Mucosa of rectum (tissue), 2 donors: ENCODE results near the gene LIPT2.
"Not testable (repeated sequence)": the region's sequence is repeated elsewhere in the genome, so short reads cannot be mapped to it uniquely, and the experiment has no call there.

ENCODE experiments used
- H3K27ac ChIP-seq, 2 donors: one replicate each; pipeline ENCODE4 v1.7.0; 2013; ENCODE audit warnings: inconsistent platforms in 2 of 2, low read depth in 2 of 2, low read length in 2 of 2
- H3K27me3 ChIP-seq, 2 donors: one replicate each; pipeline ENCODE4 v1.7.0; 2013; ENCODE audit warnings: low read length in 2 of 2; ENCODE audit not compliant: control insufficient read depth in 2 of 2, insufficient read depth in 2 of 2
- H3K36me3 ChIP-seq, 2 donors: one replicate each; pipeline ENCODE4 v1.7.0; 2013; ENCODE audit warnings: low read length in 2 of 2; ENCODE audit not compliant: control insufficient read depth in 2 of 2, insufficient read depth in 2 of 2
- H3K4me1 ChIP-seq, 2 donors: one replicate each; pipeline ENCODE4 v1.7.0; 2013; ENCODE audit warnings: low read length in 2 of 2, mild to moderate bottlenecking in 1 of 2; ENCODE audit not compliant: control insufficient read depth in 2 of 2, insufficient read depth in 2 of 2
- H3K4me3 ChIP-seq, 2 donors: one replicate each; pipeline ENCODE4 v1.7.0; 2013; ENCODE audit warnings: low read length in 2 of 2
- H3K9ac ChIP-seq, 2 donors: one replicate each; pipeline ENCODE4 v1.7.0; 2013; ENCODE audit warnings: low read length in 2 of 2, low read depth in 1 of 2, mild to moderate bottlenecking in 1 of 2
- H3K9me3 ChIP-seq, 2 donors: one replicate each; pipeline ENCODE4 v1.7.0; 2013; ENCODE audit warnings: low read length in 2 of 2; ENCODE audit not compliant: control insufficient read depth in 2 of 2
- donor health status: healthy.
- donor health status: Normal muscosa, but diverticular disease.

The LIPT2 gene

GRCh38 chr11:74524978-74525377, 31.5 kb upstream of the LIPT2 start:
- Histone ChIP-seq H3K9ac (no peak overlapping the region), H3K4me3 (no peak overlapping the region), H3K27ac (no peak overlapping the region), H3K27me3 (no peaks in the 10 kb centered on the region), H3K36me3 (no peaks in the 10 kb centered on the region), H3K9me3 (no peaks in the 10 kb centered on the region), H3K4me1 (no peaks in the 10 kb centered on the region)

GRCh38 chr11:74524501-74524900, 31.0 kb upstream of the LIPT2 start:
- Histone ChIP-seq H3K9ac (no peak overlapping the region), H3K9me3 (no peaks in the 10 kb centered on the region), H3K27me3 (no peaks in the 10 kb centered on the region), H3K4me3 (no peak overlapping the region), H3K27ac (no peak overlapping the region), H3K4me1 (no peaks in the 10 kb centered on the region), H3K36me3 (no peaks in the 10 kb centered on the region)

DNA sequence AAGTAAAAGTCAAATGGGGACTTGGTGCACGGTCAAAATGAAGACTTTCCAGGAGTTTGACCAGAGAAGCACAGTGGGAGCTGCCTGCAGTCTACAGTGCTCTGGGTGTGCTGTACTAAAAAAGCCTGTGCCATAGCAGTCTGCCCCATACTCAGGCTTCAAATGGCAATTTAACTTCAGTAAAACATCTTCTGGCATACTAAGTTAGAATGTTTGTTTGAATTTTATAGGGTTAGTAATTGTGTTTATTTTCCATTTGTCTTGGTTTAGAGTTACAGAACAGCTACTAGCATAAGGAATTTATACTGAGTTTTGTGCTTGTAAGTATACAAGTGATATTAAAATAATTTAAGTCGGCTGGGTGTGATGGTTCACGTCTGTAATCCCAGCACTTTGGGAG, 29.3 kb upstream of the LIPT2 start:
- H3K4me1 ChIP-seq = no peaks in the 10 kb centered on the region
- H3K4me3 ChIP-seq = no peak overlapping the region
- no peak overlapping the region for H3K9ac ChIP-seq
- H3K27ac ChIP-seq = no peak overlapping the region
- H3K27me3 ChIP-seq = no peaks in the 10 kb centered on the region
- no peaks in the 10 kb centered on the region for H3K36me3 ChIP-seq
- H3K9me3 ChIP-seq = no peaks in the 10 kb centered on the region

GRCh38 chr11:74521666-74522252, 28.2 kb upstream of the LIPT2 start:
- no peak overlapping the region for H3K27ac ChIP-seq
- H3K4me3 ChIP-seq = no peak overlapping the region
- H3K4me1 ChIP-seq = no peaks in the 10 kb centered on the region
- H3K9me3 ChIP-seq = no peaks in the 10 kb centered on the region
- H3K36me3 ChIP-seq = no peaks in the 10 kb centered on the region
- no peak overlapping the region for H3K9ac ChIP-seq
- H3K27me3 ChIP-seq = no peaks in the 10 kb centered on the region

GRCh38 chr11:74520927-74521665, 27.6 kb upstream of the LIPT2 start:
- no peak overlapping the region for H3K4me3 ChIP-seq
- no peaks in the 10 kb centered on the region for H3K9me3 ChIP-seq
- H3K27me3 ChIP-seq = no peaks in the 10 kb centered on the region
- H3K4me1 ChIP-seq = no peaks in the 10 kb centered on the region
- H3K9ac ChIP-seq = no peak overlapping the region
- H3K36me3 ChIP-seq = no peaks in the 10 kb centered on the region
- no peak overlapping the region for H3K27ac ChIP-seq

- no peak overlapping the region for H3K9ac ChIP-seq
- H3K4me1 ChIP-seq = no peaks in the 10 kb centered on the region
- H3K27me3 ChIP-seq = no peaks in the 10 kb centered on the region
- H3K27ac ChIP-seq = no peak overlapping the region
- H3K4me3 ChIP-seq = no peak overlapping the region
- no peaks in the 10 kb centered on the region for H3K9me3 ChIP-seq
- H3K36me3 ChIP-seq = no peaks in the 10 kb centered on the region
These were observed 26.8 kb upstream of the LIPT2 start for GRCh38 chr11:74520316-74520715.

DNA sequence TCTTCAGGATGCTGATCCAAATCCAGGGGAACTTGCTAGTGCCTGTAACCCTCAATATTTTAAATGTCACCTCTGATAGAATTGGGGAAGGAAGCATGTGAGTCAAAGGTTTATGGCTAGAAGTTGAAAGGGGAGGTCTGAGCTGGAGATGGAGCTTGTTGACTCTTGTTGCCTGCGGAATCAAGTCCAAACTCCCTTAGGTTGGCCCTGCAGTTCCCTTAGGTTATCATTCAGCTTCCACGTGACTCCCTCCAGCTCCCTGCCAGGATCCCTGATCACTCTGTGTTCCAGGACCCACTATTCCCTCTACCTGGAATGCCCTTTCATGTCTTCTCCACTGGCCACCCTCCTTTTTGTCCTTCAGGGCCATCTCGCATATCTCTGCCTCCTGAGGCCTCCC, 26.2 kb upstream of the LIPT2 start:
- Histone ChIP-seq H3K27me3 (no peaks in the 10 kb centered on the region), H3K9me3 (no peaks in the 10 kb centered on the region), H3K4me1 (no peaks in the 10 kb centered on the region), H3K36me3 (no peaks in the 10 kb centered on the region), H3K4me3 (no peak overlapping the region), H3K27ac (no peak overlapping the region), H3K9ac (no peak overlapping the region)

GRCh38 chr11:74517592-74517991, 24.1 kb upstream of the LIPT2 start:
- not testable (repeated sequence) for H3K27me3 ChIP-seq, H3K4me3 ChIP-seq, H3K36me3 ChIP-seq, H3K9me3 ChIP-seq, H3K9ac ChIP-seq, H3K27ac ChIP-seq, H3K4me1 ChIP-seq

GRCh38 chr11:74507582-74507981, 14.1 kb upstream of the LIPT2 start:
- H3K36me3 ChIP-seq = no peaks in the 10 kb centered on the region
- peaks cover 0 to 3% of the 10 kb centered on the region in 2 donors for H3K9me3 ChIP-seq
- no peak overlapping the region for H3K27ac ChIP-seq
- H3K9ac ChIP-seq = no peak overlapping the region
- H3K27me3 ChIP-seq = no peaks in the 10 kb centered on the region
- H3K4me1 ChIP-seq = peaks cover 0 to 3% of the 10 kb centered on the region in 2 donors
- H3K4me3 ChIP-seq = no peak overlapping the region

DNA sequence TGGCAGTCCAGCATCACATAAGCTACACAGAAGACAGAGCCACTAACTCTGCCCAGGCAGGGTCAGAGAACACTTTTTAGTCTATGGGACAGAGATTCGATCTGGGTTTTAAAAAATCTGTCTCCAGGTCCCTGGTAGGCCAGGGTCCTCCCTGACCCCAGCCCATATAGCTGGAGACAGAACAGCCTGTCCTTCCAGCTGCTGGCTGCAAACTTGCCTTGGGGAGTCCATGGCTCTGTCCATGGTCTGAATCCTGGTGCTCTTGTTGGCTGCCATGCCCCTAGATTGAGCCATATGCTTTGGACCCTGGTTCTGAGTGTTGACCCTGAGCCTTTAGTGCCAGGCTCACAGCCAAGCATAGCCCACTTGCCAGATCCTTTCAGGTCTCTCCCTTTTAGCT, 13.3 kb upstream of the LIPT2 start:
- H3K4me1 ChIP-seq = peaks cover 0 to 3% of the 10 kb centered on the region in 2 donors
- H3K4me3 ChIP-seq = no peak overlapping the region
- no peaks in the 10 kb centered on the region for H3K36me3 ChIP-seq
- peaks cover 0 to 7% of the 10 kb centered on the region in 2 donors for H3K9me3 ChIP-seq
- H3K27ac ChIP-seq = no peak overlapping the region
- no peaks in the 10 kb centered on the region for H3K27me3 ChIP-seq
- no peak overlapping the region for H3K9ac ChIP-seq
